HG03457 (cell line): Measurements from ENCODE around the gene DNAH3.
"Not testable (repeated sequence)": the region's sequence is repeated elsewhere in the genome, so short reads cannot be mapped to it uniquely, and the experiment has no call there.

Experiments
- ATAC-seq: cut with Tn5 transposase; IDR thresholded peaks from one replicate; pipeline ENCODE4 v1.9.1; 2021; ENCODE audit warnings: moderate number of reproducible peaks; ENCODE audit not compliant: unreplicated experiment

Gene DNAH3

GRCh38 chr16:21130811-21131210 is 19.8 kb downstream of the DNAH3 start:
- no peak for ATAC-seq

- ATAC-seq, result no peak
Observed at GRCh38 chr16:21128991-21129390, 21.7 kb downstream of the DNAH3 start.

GRCh38 chr16:21126518-21126917 is 24.1 kb downstream of the DNAH3 start:
- no peak for ATAC-seq

- no peak for ATAC-seq
Observed at GRCh38 chr16:21125191-21125590, 25.5 kb downstream of the DNAH3 start.

GRCh38 chr16:21120976-21121520 is 29.6 kb downstream of the DNAH3 start:
- ATAC-seq, result no peak

GRCh38 chr16:21117567-21117966 is 33.1 kb downstream of the DNAH3 start:
- ATAC-seq, result no peak

GRCh38 chr16:21116148-21116693 is 34.4 kb downstream of the DNAH3 start:
- no peak for ATAC-seq

GRCh38 chr16:21115551-21115950 is 35.1 kb downstream of the DNAH3 start:
- not testable (repeated sequence) for ATAC-seq

- no peak for ATAC-seq
Observed at GRCh38 chr16:21103941-21104860, 46.4 kb downstream of the DNAH3 start.

- no peak for ATAC-seq
Observed at GRCh38 chr16:21101631-21102420, 48.8 kb downstream of the DNAH3 start.

GRCh38 chr16:21100447-21100846 is 50.2 kb downstream of the DNAH3 start:
- ATAC-seq, result no peak

- ATAC-seq, result no peak
Observed at GRCh38 chr16:21097151-21097550, 53.5 kb downstream of the DNAH3 start.

GRCh38 chr16:21094719-21095118 is 55.9 kb downstream of the DNAH3 start:
- ATAC-seq, result not testable (repeated sequence)

- no peak for ATAC-seq
Observed at GRCh38 chr16:21092951-21093350, 57.7 kb downstream of the DNAH3 start.

- no peak for ATAC-seq
Observed at GRCh38 chr16:21088646-21089538, 61.8 kb downstream of the DNAH3 start.

GRCh38 chr16:21088143-21088542 is 62.5 kb downstream of the DNAH3 start:
- no peak for ATAC-seq

- no peak for ATAC-seq
Observed at GRCh38 chr16:21084631-21085225, 65.9 kb downstream of the DNAH3 start.

GRCh38 chr16:21083729-21084268 is 66.8 kb downstream of the DNAH3 start:
- no peak for ATAC-seq

GRCh38 chr16:21081329-21081728 is 69.3 kb downstream of the DNAH3 start:
- no peak for ATAC-seq

- no peak for ATAC-seq
Observed at GRCh38 chr16:21078563-21078962, 72.1 kb downstream of the DNAH3 start.
